H1 (cell line): ENCODE results near the gene ARHGAP24. TPM values are rescaled to one million over a fixed set of nuclear protein-coding genes. Genes with fewer than 3 reads are reported as not detected.

Source experiments
- CTCF ChIA-PET: fragments of 300-600 bp; sonication (Branson Sonifier 250); formaldehyde crosslinking; loops from one replicate; lab custom pipeline; 2021; ENCODE audit not compliant: partially characterized antibody; lab: Charles Lee
- POLR2A ChIA-PET: fragments of 300-600 bp; sonication (Branson Sonifier 250); formaldehyde crosslinking; loops from one replicate; lab custom pipeline; 2021; ENCODE audit warnings: inconsistent platforms; ENCODE audit not compliant: partially characterized antibody; lab: Charles Lee
- DNase-seq, 2 experiments: peaks; one replicate each; pipeline versions ENCODE4 v3.0.0 to v3.0.0-alpha.2; 2010 to 2022; ENCODE audit warnings: low spot score in 2 of 2, low read depth in 1 of 2, mixed read lengths in 1 of 2
- FAIRE-seq: peaks from 2 replicates; lab custom pipeline; 2011; peaks lifted over from hg19 to GRCh38; lab: Jason Lieb, UNC
- H2AFZ ChIP-seq: 2 replicates; pipeline ENCODE4 v1.8.1; 2012; ENCODE audit warnings: low read length, inconsistent platforms
- H2AK5ac ChIP-seq: 2 replicates; pipeline ENCODE4 v1.6.1; 2013; ENCODE audit warnings: low read depth, low read length
- H2BK120ac ChIP-seq: replicated peaks from 2 replicates; pipeline ENCODE3; 2013; ENCODE audit warnings: low read depth, low read length, inconsistent platforms
- H2BK12ac ChIP-seq: 2 replicates; pipeline ENCODE4 v1.6.1; 2013; ENCODE audit warnings: low read depth, low read length
- H2BK15ac ChIP-seq: 2 replicates; pipeline ENCODE4 v1.6.1; 2013; ENCODE audit warnings: low read length
- H2BK20ac ChIP-seq: 2 replicates; pipeline ENCODE4 v1.6.1; 2013; ENCODE audit warnings: low read length
- H2BK5ac ChIP-seq: 2 replicates; pipeline ENCODE4 v1.6.1; 2013; ENCODE audit warnings: low read depth, low read length
- H3K14ac ChIP-seq: 2 replicates; pipeline ENCODE4 v1.6.1; 2013; ENCODE audit warnings: inconsistent platforms; ENCODE audit not compliant: insufficient read length
- H3K18ac ChIP-seq: 2 replicates; pipeline ENCODE4 v1.6.1; 2013; ENCODE audit warnings: low read length; ENCODE audit errors: extremely low read depth
- H3K23ac ChIP-seq: 2 replicates; pipeline ENCODE4 v1.6.1; 2013; ENCODE audit warnings: inconsistent platforms; ENCODE audit not compliant: insufficient read length
- H3K23me2 ChIP-seq: 2 replicates; pipeline ENCODE4 v1.6.1; 2013; ENCODE audit warnings: low read depth, low read length
- H3K27ac ChIP-seq: 2 replicates; pipeline ENCODE4 v1.6.1; 2011; ENCODE audit warnings: low read depth, low read length, inconsistent platforms
- H3K27me3 ChIP-seq, 4 experiments: replicated peaks in 1 of 4; 1 replicate in 1 of 4; 2 replicates in 3 of 4; pipeline versions ENCODE4 v1.6.1 to v1.8.1; 2011 to 2013; ENCODE audit warnings: low read length in 3 of 4, mild to moderate bottlenecking in 3 of 4, inconsistent platforms in 2 of 4, mixed read lengths in 2 of 4, moderate library complexity in 1 of 4; ENCODE audit not compliant: control insufficient read depth in 3 of 4, insufficient read depth in 3 of 4; ENCODE audit errors: extremely low read depth in 1 of 4
- H3K36me3 ChIP-seq, 4 experiments: 2 replicates each; pipeline versions ENCODE4 v1.6.1 to v1.8.1; 2011 to 2013; ENCODE audit warnings: mild to moderate bottlenecking in 4 of 4, low read length in 3 of 4, moderate library complexity in 2 of 4, control low read depth in 1 of 4, inconsistent platforms in 1 of 4; ENCODE audit not compliant: insufficient read depth in 4 of 4, control insufficient read depth in 2 of 4
- H3K4ac ChIP-seq: replicated peaks from 2 replicates; pipeline ENCODE3; 2013; ENCODE audit warnings: low read length, low read depth, mixed read lengths, inconsistent platforms; ENCODE audit not compliant: insufficient read length
- H3K4me1 ChIP-seq, 4 experiments: replicated peaks in 1 of 4; 1 replicate in 1 of 4; 2 replicates in 3 of 4; pipeline versions ENCODE4 v1.6.1 to v1.8.1; 2011 to 2013; ENCODE audit warnings: low read length in 3 of 4, inconsistent platforms in 2 of 4, mixed read lengths in 1 of 4; ENCODE audit not compliant: insufficient read depth in 4 of 4, control insufficient read depth in 3 of 4
- H3K4me2 ChIP-seq, 2 experiments: 2 replicates each; pipeline versions ENCODE4 v1.6.1 to v1.8.1; 2011 to 2013; ENCODE audit warnings: low read depth in 2 of 2, low read length in 2 of 2, control low read depth in 1 of 2, inconsistent platforms in 1 of 2, mild to moderate bottlenecking in 1 of 2; ENCODE audit not compliant: insufficient read depth in 1 of 2
- H3K4me3 ChIP-seq, 4 experiments: fragments of 200-600, 300-600 bp in 1 of 4; sonication (generic), shearing (Covaris generic), sonication (Bioruptor Twin) in 1 of 4; 2 replicates each; pipeline versions ENCODE4 v1.5.1 to v1.8.1; 2011 to 2016; ENCODE audit warnings: low read length in 4 of 4, low read depth in 3 of 4, control low read depth in 2 of 4, inconsistent platforms in 2 of 4, mild to moderate bottlenecking in 2 of 4, mixed read lengths in 1 of 4, moderate library complexity in 1 of 4; ENCODE audit not compliant: insufficient read depth in 2 of 4; ENCODE audit errors: extremely low read depth in 1 of 4
- H3K56ac ChIP-seq: replicated peaks from 2 replicates; pipeline ENCODE3; 2013; ENCODE audit warnings: low read depth, mild to moderate bottlenecking, mixed read lengths, low read length, inconsistent platforms; ENCODE audit not compliant: insufficient read length
- H3K79me1 ChIP-seq: 2 replicates; pipeline ENCODE4 v1.6.1; 2013; ENCODE audit warnings: low read depth, low read length, control low read depth
- H3K79me2 ChIP-seq, 2 experiments: 2 replicates each; pipeline versions ENCODE4 v1.6.1 to v1.8.1; 2012 to 2013; ENCODE audit warnings: low read length in 2 of 2, mild to moderate bottlenecking in 2 of 2, inconsistent platforms in 1 of 2; ENCODE audit not compliant: insufficient read depth in 2 of 2, control insufficient read depth in 1 of 2
- H3K9ac ChIP-seq, 4 experiments: replicated peaks in 1 of 4; 1 replicate in 1 of 4; 2 replicates in 3 of 4; pipeline versions ENCODE4 v1.6.1 to v1.8.1; 2011 to 2013; ENCODE audit warnings: low read depth in 3 of 4, low read length in 3 of 4, control low read depth in 2 of 4, mild to moderate bottlenecking in 2 of 4, moderate library complexity in 2 of 4, inconsistent platforms in 1 of 4; ENCODE audit errors: extremely low read depth in 1 of 4
- H3K9me3 ChIP-seq, 2 experiments: 2 replicates each; pipeline versions ENCODE4 v1.6.1 to v1.8.1; 2012 to 2013; ENCODE audit warnings: mild to moderate bottlenecking in 2 of 2, moderate library complexity in 2 of 2, control low read depth in 1 of 2, inconsistent platforms in 1 of 2, low read depth in 1 of 2, low read length in 1 of 2, mixed read lengths in 1 of 2; ENCODE audit not compliant: insufficient read depth in 2 of 2
- H4K20me1 ChIP-seq, 2 experiments: replicated peaks in 1 of 2; 2 replicates each; pipeline versions ENCODE3 to v1.8.1; 2011 to 2013; ENCODE audit warnings: inconsistent platforms in 2 of 2, low read length in 2 of 2, mild to moderate bottlenecking in 1 of 2; ENCODE audit not compliant: insufficient read depth in 2 of 2, control insufficient read depth in 1 of 2
- H4K5ac ChIP-seq: 2 replicates; pipeline ENCODE4 v1.6.1; 2013; ENCODE audit warnings: low read length, low read depth, mixed read lengths, inconsistent platforms; ENCODE audit not compliant: insufficient read length
- H4K8ac ChIP-seq: 2 replicates; pipeline ENCODE4 v1.8.0; 2013; ENCODE audit warnings: mild to moderate bottlenecking, moderate library complexity, low read length, inconsistent platforms; ENCODE audit not compliant: insufficient read depth; ENCODE audit errors: extremely low read depth
- H4K91ac ChIP-seq: replicated peaks from 2 replicates; pipeline ENCODE3; 2013; ENCODE audit warnings: low read length, mixed read lengths, inconsistent platforms; ENCODE audit not compliant: insufficient read length
- ASH2L ChIP-seq: fragments of 200-600, 300-600 bp; sonication (generic); IDR thresholded peaks from one replicate; pipeline ENCODE4 v1.7.1; 2017; ENCODE audit warnings: low read length
- BRCA1 ChIP-seq: IDR thresholded peaks from 2 replicates; pipeline ENCODE4 v1.6.1; 2012; ENCODE audit warnings: low read depth, low read length, improper control_type of control experiment
- CBX8 ChIP-seq: fragments of 300-800, 300-1000 bp; sonication (generic); IDR thresholded peaks from 2 replicates; pipeline ENCODE4 v1.7.1; 2016; ENCODE audit warnings: low read depth, low read length, borderline replicate concordance
- EP300 ChIP-seq, 2 experiments: IDR thresholded peaks; 1 replicate in 1 of 2; 2 replicates in 1 of 2; pipeline ENCODE4 v1.6.1; 2011 to 2012; ENCODE audit warnings: low read depth in 2 of 2, low read length in 2 of 2, mild to moderate bottlenecking in 2 of 2, borderline replicate concordance in 1 of 2, inconsistent platforms in 1 of 2, moderate library complexity in 1 of 2
- EZH2 ChIP-seq: fragments of 200-600 bp; sonication (generic); IDR thresholded peaks from 2 replicates; pipeline ENCODE4 v1.7.1; 2012; ENCODE audit warnings: low read depth, mild to moderate bottlenecking, moderate library complexity, low read length, inconsistent platforms; ENCODE audit not compliant: severe bottlenecking
- MAFK ChIP-seq: IDR thresholded peaks from 2 replicates; pipeline ENCODE4 v1.6.1; 2012; ENCODE audit warnings: low read depth, mild to moderate bottlenecking, improper control_type of control experiment, low read length
- NANOG ChIP-seq: IDR thresholded peaks from 2 replicates; pipeline ENCODE4 v1.6.1; 2011; ENCODE audit warnings: low read length, low read depth, mild to moderate bottlenecking, inconsistent platforms; ENCODE audit not compliant: insufficient read depth, poor library complexity, severe bottlenecking
- POU5F1 ChIP-seq: IDR thresholded peaks from 2 replicates; pipeline ENCODE4 v1.6.1; 2011; ENCODE audit warnings: low read depth, mild to moderate bottlenecking, low read length, moderate library complexity
- RFX5 ChIP-seq: IDR thresholded peaks from 2 replicates; pipeline ENCODE4 v1.6.1; 2011; ENCODE audit warnings: low read depth, low read length, improper control_type of control experiment, borderline replicate concordance
- RNF2 ChIP-seq: fragments of 200-900, 300-1000 bp; sonication (generic); IDR thresholded peaks from 2 replicates; pipeline ENCODE4 v1.7.1; 2016; ENCODE audit warnings: borderline replicate concordance, low read depth, mild to moderate bottlenecking, antibody characterized with exemption, low read length; ENCODE audit not compliant: poor library complexity, severe bottlenecking; ENCODE audit errors: missing control alignments
- WGBS, 2 experiments: shearing (Covaris generic) in 1 of 2; methylation state at CpG; one replicate each; pipeline versions ENCODE4 v1.1.6 to v1.1.7; 2013 to 2015; ENCODE audit warnings: low lambda C conversion rate in 2 of 2, mixed read lengths in 2 of 2, inconsistent platforms in 1 of 2, low coverage in 1 of 2, missing lambda C conversion rate in 1 of 2; ENCODE audit not compliant: insufficient replicate concordance in 2 of 2, insufficient coverage in 1 of 2, insufficient read length in 1 of 2; ENCODE audit errors: extremely low coverage in 1 of 2, missing lambda C conversion rate in 1 of 2; 5-methylcytosine and 5-hydroxymethylcytosine counted together
- polyA plus RNA-seq, 7 experiments: library from polyadenylated mRNA; depleted of rRNA in 3 of 7; stranded (reverse) in 5 of 7; unstranded in 2 of 7; fragments of >200 nt in 5 of 7; fragments of 200-250 nt in 2 of 7; gene quantifications; 1 replicate in 5 of 7; 2 replicates in 1 of 7; 4 replicates in 1 of 7; pipeline versions ENCODE4 v1.2.1 to v1.2.3, GENCODE V29; 2011 to 2013; ENCODE audit warnings: missing spikeins in 2 of 7, mixed read lengths in 2 of 7
- total RNA-seq: library from RNA; stranded (reverse); fragmentation: NEBNext Ultra II Directional; extraction: Animal tissue kit (Norgen Biotek cat#: 25700); gene quantifications from 2 replicates; pipeline ENCODE4 v1.2.1, GENCODE V29; 2021

Gene ARHGAP24
- total and polyA plus RNA-seq, 2 of the 8 experiments (the other 6 are each of a cell fraction or from before 2014, with no cell fraction given): 0.08 to 0.50 TPM

GRCh38 chr4:85867271-85867670 is 392.3 kb downstream of the ARHGAP24 start:
- H3K23ac ChIP-seq: no peak overlapping the region
- no peak for DNase-seq
- no peak overlapping the region for H2BK12ac ChIP-seq
- no peaks in the 10 kb centered on the region for H3K9me3 ChIP-seq
- no peaks in the 10 kb centered on the region for H3K79me2 ChIP-seq
- no peaks in the 10 kb centered on the region for H3K36me3 ChIP-seq
- no peaks in the 10 kb centered on the region for H3K4me1 ChIP-seq
- H3K4ac ChIP-seq: no peak overlapping the region
- no peak overlapping the region for H4K91ac ChIP-seq
- H3K18ac ChIP-seq: no peak overlapping the region
- H4K20me1 ChIP-seq: no peaks in the 10 kb centered on the region
- no peak overlapping the region for H2BK120ac ChIP-seq
- no peak overlapping the region for H3K56ac ChIP-seq
- H3K23me2 ChIP-seq: no peaks in the 10 kb centered on the region
- H4K8ac ChIP-seq: no peak overlapping the region
- no peak overlapping the region for H2AK5ac ChIP-seq
- no peak overlapping the region for H2BK5ac ChIP-seq
- H3K4me2 ChIP-seq: no peak overlapping the region
- H2AFZ ChIP-seq: no peak overlapping the region
- ChIA-PET POLR2A (no interaction called here), CTCF (interaction anchor here (0.5 kb wide), 1 partner anchor 59 kb away, joined by 4 read pairs; no protein-coding TSS in a partner anchor)
- WGBS, 2 experiments: 77% methylated on average over 1 of the region's 1 CpG; no CpG with 5 or more reads in 1 of the 2 experiments
- no peak overlapping the region for H4K5ac ChIP-seq
- no peak overlapping the region for H3K9ac ChIP-seq
- no peak overlapping the region for H3K27ac ChIP-seq
- H2BK20ac ChIP-seq: no peak overlapping the region
- H3K4me3 ChIP-seq: no peak overlapping the region
- FAIRE-seq: no peak
- H3K79me1 ChIP-seq: no peaks in the 10 kb centered on the region
- no peak overlapping the region for H3K14ac ChIP-seq
- no peaks in the 10 kb centered on the region for H3K27me3 ChIP-seq
- H2BK15ac ChIP-seq: no peak overlapping the region
- no peak for TF ChIP-seq RNF2
- TF ChIP-seq MAFK: no peak
- no peak for TF ChIP-seq NANOG
- no peak for TF ChIP-seq BRCA1
- no peak for TF ChIP-seq EZH2
- no peak for TF ChIP-seq RFX5
- no peak for TF ChIP-seq POU5F1
- TF ChIP-seq CBX8: no peak
- no peak for TF ChIP-seq ASH2L
- TF ChIP-seq EP300 (IDR thresholded peaks at IDR 0.05; ENCODE audit: borderline replicate concordance in 1 of 2, low read depth in 2 of 2, low read length in 2 of 2): no peak
